ENCODE measurements around the gene CPNE2.

DNA sequence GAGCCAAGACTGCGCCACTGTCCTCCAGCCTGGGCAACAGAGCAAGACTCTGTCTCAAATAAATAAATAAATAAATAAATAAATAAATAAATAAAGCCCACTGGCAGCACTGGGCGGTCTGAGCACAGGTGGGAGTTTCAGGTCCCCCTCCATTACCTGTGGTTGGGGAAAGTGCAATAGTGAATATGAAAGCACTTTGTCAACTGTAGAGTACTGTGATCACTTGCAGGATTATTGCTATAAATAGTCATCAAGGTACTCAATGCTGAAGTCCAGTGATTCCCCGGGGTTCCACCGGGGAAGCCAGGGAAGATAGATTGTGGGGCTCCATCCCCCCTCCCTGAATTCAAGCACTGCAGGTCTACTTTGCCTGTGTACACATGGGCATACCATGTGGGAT lies 42.7 kb upstream of the CPNE2 start:
- TF ChIP-seq POLR2A (IDR thresholded peaks at IDR 0.05) = no peak
- TF ChIP-seq POLR2AphosphoS5 (IDR thresholded peaks at IDR 0.05) = no peak
